NCI-H1436 treated with DMSO at 0.1 percent for 48 hours (cell line): Measurements from ENCODE around the gene GANAB.
"Not testable (repeated sequence)": the region's sequence is repeated elsewhere in the genome, so short reads cannot be mapped to it uniquely, and the experiment has no call there.

Source experiments
- DNase-seq: peaks from one replicate; lab custom pipeline; 2025; lab: John Stamatoyannopoulos, UW

The GANAB gene

DNA sequence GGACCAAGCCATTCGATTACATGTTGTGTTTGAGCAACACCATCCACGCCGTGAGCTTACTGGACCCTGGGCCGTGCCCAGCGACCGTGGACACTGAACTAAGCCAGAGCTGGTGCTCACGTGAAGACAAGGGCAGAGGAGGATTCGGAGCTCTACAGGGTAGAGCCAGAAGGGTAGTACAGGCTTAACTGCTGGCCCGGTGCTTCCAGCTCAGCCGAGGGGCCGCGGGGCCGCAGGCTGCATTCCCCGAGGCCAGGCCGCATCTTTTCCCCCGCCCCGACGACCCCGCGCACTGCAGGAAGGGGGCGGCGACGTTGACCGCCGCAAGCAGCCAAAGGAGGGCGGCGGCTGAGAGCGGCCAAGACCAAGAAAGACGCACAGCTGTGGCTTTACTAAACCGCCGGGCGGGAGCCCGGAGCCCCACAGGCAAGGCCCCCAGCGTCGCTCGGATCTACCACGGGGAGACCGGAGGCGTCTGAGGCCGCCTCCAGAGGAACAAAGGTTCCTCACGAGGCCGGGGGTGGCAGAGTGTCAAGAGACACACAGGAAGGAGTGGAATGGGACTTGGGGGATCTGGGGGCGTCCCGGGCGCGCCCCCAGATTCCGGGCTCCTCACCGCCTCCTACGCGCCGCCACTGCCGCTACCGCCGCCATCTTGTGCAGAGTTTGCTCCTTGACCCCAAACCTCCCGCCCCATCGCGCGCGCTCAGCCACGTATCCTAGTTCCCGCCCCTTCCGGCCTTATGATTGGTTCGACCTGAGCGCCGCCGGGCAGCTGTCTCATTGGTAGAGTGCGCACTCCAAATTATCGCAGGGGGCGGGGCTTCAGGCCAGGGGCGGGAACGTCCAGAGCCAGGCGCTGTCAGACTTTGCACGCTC lies at the start of gene GANAB:
TSS of gene GANAB (minus strand) at position 668 of the 879 bp plus-strand sequence. CDS start at position 654, 14 bp downstream.
- peak; percentile 76 for DNase-seq

DNA sequence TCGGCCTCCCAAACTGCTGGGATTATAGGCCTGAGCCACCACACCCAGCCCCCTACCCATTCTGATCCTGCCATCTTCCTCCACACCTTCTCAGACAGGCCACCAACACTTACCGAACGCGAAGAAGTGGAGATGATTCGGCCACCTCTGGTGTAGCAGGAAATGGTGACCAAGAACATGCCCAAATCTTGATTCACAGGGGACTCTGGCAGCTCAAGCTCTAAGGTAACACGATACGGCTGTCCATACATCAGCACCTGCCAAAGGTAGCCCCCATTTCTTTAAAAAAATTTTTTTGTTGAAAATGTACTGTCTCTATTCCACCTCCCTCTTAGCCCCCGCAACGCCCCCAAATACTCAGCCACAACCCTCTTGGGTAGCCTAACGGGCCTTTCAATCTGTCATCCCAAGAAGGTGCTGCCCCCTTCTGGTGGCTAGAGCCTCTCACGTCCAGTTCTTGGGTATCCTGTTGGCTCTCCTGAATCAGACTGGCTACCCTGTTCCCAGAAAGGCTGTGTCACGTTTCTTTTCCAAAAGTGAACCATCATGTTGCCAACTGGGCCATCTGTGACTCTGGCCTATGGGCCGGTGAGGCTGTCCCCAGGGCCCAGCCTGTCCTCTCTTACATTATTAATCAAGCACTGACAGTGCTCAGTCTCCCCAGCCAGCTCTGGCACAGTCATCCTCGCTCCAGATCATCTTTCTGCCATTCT lies 48.2 kb upstream of the GANAB start:
- DNase-seq = no peak

DNA sequence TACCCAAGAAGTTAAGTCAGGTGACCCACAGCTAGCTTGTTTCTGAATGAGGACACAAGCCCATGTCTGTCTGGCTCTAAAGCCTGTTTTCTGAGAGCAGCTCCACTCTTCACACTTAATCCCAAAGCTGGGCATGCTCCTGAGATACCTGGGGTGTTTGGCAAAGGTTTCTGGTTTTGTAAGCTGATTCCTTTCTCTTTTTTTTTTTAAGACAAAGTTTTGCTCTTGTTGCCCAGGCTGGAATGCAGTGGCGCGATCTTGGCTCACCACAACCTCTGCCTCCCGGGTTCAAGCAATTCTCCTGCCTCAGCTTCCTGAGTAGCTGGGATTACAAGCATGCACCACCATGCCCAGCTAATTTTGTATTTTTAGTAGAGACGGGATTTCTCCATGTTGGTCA lies 47.2 kb upstream of the GANAB start:
- not testable (repeated sequence) for DNase-seq

DNA sequence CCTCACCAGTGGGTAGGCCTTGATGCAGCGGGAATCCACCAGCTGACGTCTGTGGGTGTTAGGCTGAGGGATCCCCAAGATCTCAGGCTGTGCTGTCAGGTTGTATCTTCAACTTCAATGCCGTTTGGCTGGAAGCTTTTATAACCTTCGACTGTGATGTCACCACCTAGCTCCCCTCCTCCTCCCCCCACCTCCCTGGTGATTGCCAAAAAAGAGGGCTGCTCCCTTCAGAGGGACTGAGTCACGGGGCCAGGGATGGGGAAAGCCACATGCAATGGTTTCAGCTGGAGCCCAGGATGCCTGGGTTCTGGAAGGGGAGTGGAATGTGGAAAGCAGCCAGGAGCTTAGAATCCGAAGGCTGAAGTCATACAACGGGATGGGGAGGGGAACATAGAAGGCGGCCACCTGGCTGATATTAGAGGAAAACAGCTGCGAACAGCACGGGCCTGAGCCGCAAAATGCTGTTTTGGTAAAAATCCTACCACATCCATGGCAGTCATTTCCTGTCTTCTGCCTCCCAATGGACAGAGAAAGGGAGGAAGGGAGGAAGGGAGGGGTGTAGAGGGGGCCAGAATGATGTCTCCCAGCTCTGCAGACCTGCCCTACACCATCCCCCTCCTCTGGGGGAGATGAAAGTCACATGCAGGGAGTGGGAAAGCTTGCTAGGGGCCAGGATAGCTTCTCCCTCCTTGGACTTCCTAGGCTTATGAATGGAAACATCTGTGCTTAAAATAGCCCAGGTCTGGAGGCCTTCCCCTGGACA lies 43.2 kb upstream of the GANAB start, which contains the start of gene LRRN4CL:
TSS of gene LRRN4CL (minus strand) at position 110 of the 763 bp plus-strand sequence. CDS start 1,022 bp downstream, outside the sequence.
- DNase-seq = no peak

DNA sequence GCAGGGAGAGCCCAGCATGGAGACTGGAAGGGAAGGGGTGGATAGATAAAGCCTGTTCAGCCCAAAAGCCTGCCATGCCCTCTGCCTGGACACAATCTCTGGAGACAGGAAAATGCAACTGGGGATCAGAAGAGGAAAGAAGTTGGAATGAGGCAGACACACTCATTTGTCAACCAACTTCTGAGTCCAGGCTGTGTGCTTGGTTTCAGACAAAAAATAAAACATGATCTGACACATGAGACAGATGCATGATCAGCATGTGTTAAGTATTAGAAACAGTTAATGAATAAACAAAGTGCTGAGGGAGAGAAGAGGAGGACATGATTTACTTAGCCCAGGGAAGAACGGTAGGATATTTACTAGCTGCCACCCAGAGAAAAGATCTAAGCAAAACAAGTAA lies 42.1 kb upstream of the GANAB start:
- DNase-seq = no peak

DNA sequence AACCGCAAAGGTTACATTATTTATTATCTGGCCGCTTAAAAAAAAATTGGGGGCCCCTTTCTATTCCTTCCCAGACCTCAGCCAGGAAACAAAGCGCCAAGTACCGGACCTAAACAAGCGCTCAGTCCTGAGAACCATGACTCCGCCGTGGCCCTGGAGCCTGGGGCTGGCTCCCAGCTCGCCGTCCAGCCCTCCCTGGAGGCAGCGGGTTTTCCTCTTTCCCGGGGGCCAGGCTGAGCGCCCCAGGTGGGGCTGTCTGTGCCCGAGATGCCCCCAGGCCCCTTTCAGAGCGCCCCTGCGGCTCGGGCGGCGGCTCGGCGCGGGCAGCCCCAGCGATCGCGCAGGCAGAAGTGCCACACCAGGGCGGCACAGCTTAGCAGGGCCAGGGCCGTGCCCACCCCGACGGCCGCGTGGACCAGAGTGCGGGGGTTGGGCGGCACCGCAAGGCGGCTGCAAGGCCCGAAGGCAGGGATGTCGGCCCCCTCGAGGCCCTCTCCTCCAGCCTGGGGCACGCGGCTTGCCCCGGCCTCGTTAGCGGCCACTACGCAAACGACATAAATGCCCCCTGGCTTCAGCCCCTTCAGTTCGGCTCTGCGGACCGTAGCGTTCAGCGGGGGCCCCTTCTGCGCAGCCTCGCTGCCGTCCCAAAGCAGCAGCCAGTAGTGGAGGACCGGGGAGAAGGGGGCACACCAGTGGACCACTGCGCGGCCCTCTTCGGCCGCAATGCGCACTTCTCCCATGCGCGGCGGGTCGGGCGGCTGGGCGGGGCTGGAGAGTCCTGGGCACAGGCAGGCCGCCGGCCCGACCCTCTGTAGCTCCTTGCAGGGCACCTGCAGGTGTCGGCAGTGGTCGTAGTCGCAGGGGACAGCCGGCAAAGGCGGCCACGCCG lies 41.3 kb upstream of the GANAB start:
- DNase-seq = no peak

DNA sequence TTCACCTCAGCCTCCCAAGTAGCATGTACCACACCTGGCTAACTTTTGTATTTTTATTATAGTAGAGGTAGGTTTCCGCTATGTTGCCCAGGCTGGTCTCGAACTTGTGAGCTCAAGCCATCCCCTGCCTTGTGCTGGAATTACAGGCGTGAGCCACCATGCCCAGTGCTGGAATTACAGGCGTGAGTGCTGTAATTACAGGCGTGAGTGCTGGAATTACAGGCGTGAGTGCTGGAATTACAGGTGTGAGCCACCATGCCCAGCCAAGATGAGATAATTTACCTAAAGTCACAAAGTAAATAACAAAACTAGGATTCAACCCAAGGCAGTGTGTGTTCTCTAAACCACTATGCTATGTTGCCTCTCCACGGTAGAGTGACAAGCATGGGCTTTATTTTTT lies 36.1 kb upstream of the GANAB start:
- no peak for DNase-seq

GRCh38 chr11:62680825-62681240 lies 34.4 kb upstream of the GANAB start:
- peak; percentile 33 for DNase-seq

GRCh38 chr11:62678770-62679696 lies 32.6 kb upstream of the GANAB start, which contains the start of gene UBXN1:
TSS of gene UBXN1 (minus strand) at chr11:62679073. CDS start at chr11:62678923, 150 bp downstream.
- no peak for DNase-seq

DNA sequence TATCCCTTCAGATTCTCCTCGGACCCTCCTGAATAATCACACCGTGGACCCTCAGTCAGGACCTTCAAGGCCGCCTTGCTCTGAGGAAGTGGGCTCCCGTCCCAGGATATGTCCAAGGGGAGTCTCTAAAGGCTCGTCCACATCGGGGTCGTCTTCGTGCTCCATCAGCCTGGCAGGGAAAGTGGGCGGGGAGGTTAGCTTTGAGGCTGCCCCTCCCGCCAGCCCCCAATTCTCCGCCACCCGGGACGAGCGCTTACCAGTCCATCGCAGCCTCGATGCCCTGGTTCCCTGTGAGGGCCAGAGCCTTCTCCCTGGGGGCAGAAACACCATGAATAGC lies 32.0 kb upstream of the GANAB start:
- no peak for DNase-seq

- DNase-seq = no peak
These were observed 31.3 kb upstream of the GANAB start for GRCh38 chr11:62677714-62678113.

- no peak for DNase-seq
These were observed 30.7 kb upstream of the GANAB start for GRCh38 chr11:62677156-62677555.

- no peak for DNase-seq
These were observed 30.3 kb upstream of the GANAB start for GRCh38 chr11:62676698-62677097.

- not testable (repeated sequence) for DNase-seq
These were observed 29.0 kb upstream of the GANAB start for GRCh38 chr11:62675415-62675814.

DNA sequence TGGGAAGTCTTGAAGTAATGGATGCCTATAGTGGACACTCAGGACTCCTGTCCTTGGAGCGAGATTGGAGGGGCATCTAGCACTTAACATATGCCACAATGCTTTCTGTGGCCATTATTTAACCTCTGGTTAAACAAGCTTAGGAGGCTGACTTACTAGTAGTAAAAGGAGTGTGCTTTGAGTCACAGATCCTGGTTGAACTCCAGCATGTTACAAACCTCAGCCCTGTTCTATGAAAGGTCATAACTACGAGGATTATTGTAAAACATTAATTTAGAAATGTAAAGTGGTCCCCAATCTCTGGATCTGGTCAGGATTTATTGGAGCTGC lies 26.7 kb upstream of the GANAB start:
- DNase-seq = no peak

DNA sequence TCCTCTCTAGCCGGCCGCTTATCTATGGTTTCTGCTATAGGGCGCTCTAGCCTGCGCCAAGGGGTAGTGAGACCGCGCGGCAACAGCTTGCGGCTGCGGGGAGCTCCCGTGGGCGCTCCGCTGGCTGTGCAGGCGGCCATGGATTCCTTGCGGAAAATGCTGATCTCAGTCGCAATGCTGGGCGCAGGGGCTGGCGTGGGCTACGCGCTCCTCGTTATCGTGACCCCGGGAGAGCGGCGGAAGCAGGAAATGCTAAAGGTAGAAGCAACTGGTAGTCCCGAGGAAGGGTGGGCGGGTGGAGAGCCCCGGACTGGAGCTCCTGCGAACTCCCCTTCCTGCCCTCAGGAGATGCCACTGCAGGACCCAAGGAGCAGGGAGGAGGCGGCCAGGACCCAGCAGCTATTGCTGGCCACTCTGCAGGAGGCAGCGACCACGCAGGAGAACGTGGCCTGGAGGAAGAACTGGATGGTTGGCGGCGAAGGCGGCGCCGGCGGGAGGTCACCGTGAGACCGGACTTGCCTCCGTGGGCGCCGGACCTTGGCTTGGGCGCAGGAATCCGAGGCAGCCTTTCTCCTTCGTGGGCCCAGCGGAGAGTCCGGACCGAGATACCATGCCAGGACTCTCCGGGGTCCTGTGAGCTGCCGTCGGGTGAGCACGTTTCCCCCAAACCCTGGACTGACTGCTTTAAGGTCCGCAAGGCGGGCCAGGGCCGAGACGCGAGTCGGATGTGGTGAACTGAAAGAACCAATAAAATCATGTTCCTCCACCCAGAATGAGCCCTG lies 25.4 kb upstream of the GANAB start, which contains the start of the genes LBHD1 and UQCC3:
TSS of gene LBHD1 (minus strand) at position 660 of the 782 bp plus-strand sequence. CDS start 2,236 bp downstream, outside the sequence.
TSS of gene UQCC3 (plus strand) at position 66 of the 782 bp plus-strand sequence. CDS start at position 139, 73 bp downstream.
- no peak for DNase-seq

- no peak for DNase-seq
These were observed 24.8 kb upstream of the GANAB start for GRCh38 chr11:62671236-62671607.

DNA sequence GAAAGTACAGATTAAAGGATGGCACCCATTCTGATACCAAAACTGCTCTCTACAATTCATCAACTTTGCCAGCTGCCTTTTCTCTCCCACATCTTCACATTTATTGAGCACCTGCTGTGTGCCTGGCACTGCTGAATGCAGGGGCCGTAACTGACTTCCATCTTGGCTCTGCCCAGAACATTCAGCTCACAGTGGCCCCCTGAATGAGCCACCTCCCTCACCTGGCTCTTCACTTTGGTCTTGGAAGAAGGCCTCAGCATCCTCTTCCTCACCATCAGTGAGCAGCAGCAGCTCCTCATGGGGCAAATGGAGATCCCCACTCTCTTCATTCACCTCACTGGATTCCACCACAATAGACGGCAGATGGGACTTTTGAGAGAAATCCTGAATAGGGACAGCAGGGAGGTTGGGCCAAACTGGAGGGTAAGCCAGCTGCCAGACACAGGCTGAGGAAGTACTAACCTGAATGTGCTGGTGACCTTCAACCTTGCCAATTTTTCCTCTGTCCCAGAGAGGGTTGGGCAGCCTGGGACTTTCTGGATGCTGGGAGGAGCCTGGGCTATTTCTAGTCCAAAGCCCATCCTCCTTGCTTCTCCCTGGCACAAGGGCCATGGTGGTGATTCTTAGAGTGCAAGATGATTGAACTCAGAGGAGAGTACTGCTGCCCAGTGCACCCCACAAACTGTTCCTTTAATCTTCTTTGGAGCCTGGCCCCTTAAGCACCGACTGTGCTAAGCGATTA lies 23.2 kb upstream of the GANAB start:
- no peak for DNase-seq

DNA sequence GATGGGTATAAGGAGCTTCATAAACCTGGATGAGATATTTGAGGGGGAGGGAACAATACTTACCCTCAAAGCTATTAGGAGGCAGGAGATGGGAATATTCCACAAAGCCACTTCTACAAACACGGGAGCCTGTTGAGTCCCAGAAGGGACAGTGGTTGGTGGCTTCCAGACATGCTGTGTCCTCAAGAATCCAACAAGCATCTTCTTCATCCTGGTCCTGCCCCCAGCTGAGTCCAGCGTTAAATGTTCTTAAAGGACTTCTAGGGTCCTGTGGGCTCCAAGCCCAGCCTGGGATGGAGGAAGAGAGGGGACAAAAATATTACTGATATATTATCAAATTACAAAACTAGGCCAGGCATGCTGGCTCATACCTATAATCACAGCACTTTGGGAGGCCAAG lies 21.0 kb upstream of the GANAB start:
- DNase-seq = no peak
